B cell (primary cell): ENCODE measurements around the gene CCNA2.

ENCODE experiments used
- CTCF ChIP-seq: fragments of 200-600 bp; IDR thresholded peaks from one replicate; pipeline ENCODE4 v1.8.0; 2022; ENCODE audit warnings: antibody characterized with exemption, mild to moderate bottlenecking
- EZH2 ChIP-seq: IDR thresholded peaks from 2 replicates; pipeline ENCODE4 v1.6.1; 2012; ENCODE audit warnings: borderline replicate concordance, low read depth, mild to moderate bottlenecking, moderate library complexity, low read length; ENCODE audit not compliant: insufficient read depth, poor library complexity, severe bottlenecking

- no peak for TF ChIP-seq CTCF
- TF ChIP-seq EZH2, result no peak
These were observed 24.4 kb downstream of the CCNA2 start for GRCh38 chr4:121799208-121799823.
